Keratinocyte (primary cell): ENCODE data around the gene SLX4. TPM values are rescaled to one million over a fixed set of nuclear protein-coding genes. Genes with fewer than 3 reads are reported as not detected.

Experiments
- DNase-seq: peaks from one replicate; pipeline ENCODE4 v3.0.0-alpha.2; 2011; ENCODE audit warnings: low read depth, missing footprints, low spot score
- FAIRE-seq: peaks from 2 replicates; lab custom pipeline; 2011; peaks lifted over from hg19 to GRCh38; lab: Jason Lieb, UNC
- H2AFZ ChIP-seq: 2 replicates; pipeline ENCODE4 v1.6.0; 2012; ENCODE audit warnings: low read length, control low read depth, inconsistent platforms; ENCODE audit not compliant: control insufficient read depth
- H3K27ac ChIP-seq: 2 replicates; pipeline ENCODE4 v1.5.1; 2011; ENCODE audit warnings: low read length; ENCODE audit not compliant: control insufficient read depth, insufficient read depth
- H3K27me3 ChIP-seq: 3 replicates; pipeline ENCODE4 v1.6.0; 2011; ENCODE audit warnings: low read length; ENCODE audit not compliant: control insufficient read depth, insufficient read depth; ENCODE audit errors: extremely low read depth
- H3K36me3 ChIP-seq, 2 experiments: 2 replicates in 1 of 2; 3 replicates in 1 of 2; pipeline ENCODE4 v1.5.1; 2011; ENCODE audit warnings: low read length in 2 of 2, mild to moderate bottlenecking in 1 of 2; ENCODE audit not compliant: control insufficient read depth in 2 of 2, insufficient read depth in 2 of 2; ENCODE audit errors: extremely low read depth in 1 of 2
- H3K4me1 ChIP-seq: 3 replicates; pipeline ENCODE4 v1.5.1; 2011; ENCODE audit warnings: low read length; ENCODE audit not compliant: control insufficient read depth, insufficient read depth; ENCODE audit errors: extremely low read depth
- H3K4me2 ChIP-seq: 3 replicates; pipeline ENCODE4 v1.6.0; 2011; ENCODE audit warnings: low read depth, low read length; ENCODE audit not compliant: control insufficient read depth, insufficient read depth; ENCODE audit errors: extremely low read depth
- H3K4me3 ChIP-seq, 3 experiments: fragments of 200-600 bp in 1 of 3; sonication (generic) in 1 of 3; 2 replicates in 2 of 3; 3 replicates in 1 of 3; pipeline ENCODE4 v1.5.1; 2011 to 2016; ENCODE audit warnings: low read length in 3 of 3, mild to moderate bottlenecking in 3 of 3, control low read depth in 2 of 3, inconsistent platforms in 1 of 3, low read depth in 1 of 3, mixed read lengths in 1 of 3, mixed run types in 1 of 3, moderate library complexity in 1 of 3; ENCODE audit not compliant: control insufficient read depth in 2 of 3, insufficient read depth in 2 of 3; ENCODE audit errors: extremely low read depth in 1 of 3
- H3K79me2 ChIP-seq: 2 replicates; pipeline ENCODE4 v1.6.0; 2012; ENCODE audit warnings: low read length; ENCODE audit not compliant: control insufficient read depth, insufficient read depth
- H3K9ac ChIP-seq: 3 replicates; pipeline ENCODE4 v1.6.0; 2011; ENCODE audit warnings: low read length; ENCODE audit not compliant: control insufficient read depth, insufficient read depth; ENCODE audit errors: extremely low read depth
- H3K9me1 ChIP-seq: 3 replicates; pipeline ENCODE4 v1.6.0; 2011; ENCODE audit warnings: low read length; ENCODE audit not compliant: control insufficient read depth, insufficient read depth; ENCODE audit errors: extremely low read depth
- H3K9me3 ChIP-seq: 2 replicates; pipeline ENCODE4 v1.5.1; 2012; ENCODE audit warnings: low read depth, low read length; ENCODE audit not compliant: control insufficient read depth
- H4K20me1 ChIP-seq: 3 replicates; pipeline ENCODE4 v1.6.0; 2011; ENCODE audit warnings: low read length; ENCODE audit not compliant: control insufficient read depth, insufficient read depth; ENCODE audit errors: extremely low read depth
- EZH2 ChIP-seq: IDR thresholded peaks from one replicate; pipeline ENCODE4 v1.6.1; 2012; ENCODE audit warnings: inconsistent platforms, mild to moderate bottlenecking, low read length, moderate library complexity
- dilution Hi-C: fragments of 300-500 bp; cut with MboI; formaldehyde crosslinking; loops from one replicate; pipeline ENCODE4 v1.7.0; 2020; ENCODE audit warnings: low sequenced_read_pairs; ENCODE audit not compliant: extremely low pct_ligation_motif_present
- polyA plus RNA-seq, 5 experiments: library from polyadenylated mRNA; depleted of rRNA in 3 of 5; stranded (reverse) in 3 of 5; stranded (forward) in 1 of 5; unstranded in 1 of 5; fragments of >200 nt; gene quantifications; 1 replicate in 1 of 5; 2 replicates in 3 of 5; 3 replicates in 1 of 5; pipeline versions ENCODE4 v1.2.1 to v1.2.3, GENCODE V29; 2011 to 2012; ENCODE audit warnings: missing spikeins in 2 of 5, low read depth in 1 of 5, low replicate concordance in 1 of 5
- TF ChIP-seq, protein P1 (sequence below), 3 experiments: IDR thresholded peaks in 1 of 3; conservative IDR thresholded peaks in 1 of 3; optimal IDR thresholded peaks in 1 of 3; 2 replicates in 2 of 3; 3 replicates in 1 of 3; pipeline versions ENCODE3 to v1.5.1; 2011; ENCODE audit warnings: low read length in 3 of 3, mild to moderate bottlenecking in 3 of 3, moderate library complexity in 2 of 3, control low read depth in 1 of 3, inconsistent platforms in 1 of 3; ENCODE audit not compliant: insufficient read depth in 2 of 3; ENCODE audit errors: extremely low read depth in 1 of 3

Gene SLX4
- polyA plus RNA-seq, 1 donor (not counting 4 experiments of a cell fraction or from before 2014, with no cell fraction given) = 2.0 TPM

- Histone ChIP-seq H4K20me1 (no peaks in the 10 kb centered on the region), H3K9me1 (no peaks in the 10 kb centered on the region), H3K4me1 (peaks cover 8% of the 10 kb centered on the region), H3K27me3 (no peaks in the 10 kb centered on the region), H3K9me3 (no peaks in the 10 kb centered on the region), H3K9ac (no peak overlapping the region), H3K27ac (no peak overlapping the region), H2AFZ (no peak overlapping the region), H3K36me3 (peaks cover 4 to 8% of the 10 kb centered on the region in 2 experiments), H3K79me2 (peaks cover 10% of the 10 kb centered on the region), H3K4me2 (no peak overlapping the region), H3K4me3 (no peak overlapping the region)
- no peak for DNase-seq
- dilution Hi-C loops = no loop called here
- no peak for TF ChIP-seq EZH2
- TF ChIP-seq, protein P1, sequence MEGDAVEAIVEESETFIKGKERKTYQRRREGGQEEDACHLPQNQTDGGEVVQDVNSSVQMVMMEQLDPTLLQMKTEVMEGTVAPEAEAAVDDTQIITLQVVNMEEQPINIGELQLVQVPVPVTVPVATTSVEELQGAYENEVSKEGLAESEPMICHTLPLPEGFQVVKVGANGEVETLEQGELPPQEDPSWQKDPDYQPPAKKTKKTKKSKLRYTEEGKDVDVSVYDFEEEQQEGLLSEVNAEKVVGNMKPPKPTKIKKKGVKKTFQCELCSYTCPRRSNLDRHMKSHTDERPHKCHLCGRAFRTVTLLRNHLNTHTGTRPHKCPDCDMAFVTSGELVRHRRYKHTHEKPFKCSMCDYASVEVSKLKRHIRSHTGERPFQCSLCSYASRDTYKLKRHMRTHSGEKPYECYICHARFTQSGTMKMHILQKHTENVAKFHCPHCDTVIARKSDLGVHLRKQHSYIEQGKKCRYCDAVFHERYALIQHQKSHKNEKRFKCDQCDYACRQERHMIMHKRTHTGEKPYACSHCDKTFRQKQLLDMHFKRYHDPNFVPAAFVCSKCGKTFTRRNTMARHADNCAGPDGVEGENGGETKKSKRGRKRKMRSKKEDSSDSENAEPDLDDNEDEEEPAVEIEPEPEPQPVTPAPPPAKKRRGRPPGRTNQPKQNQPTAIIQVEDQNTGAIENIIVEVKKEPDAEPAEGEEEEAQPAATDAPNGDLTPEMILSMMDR (optimal IDR thresholded peaks at IDR 0.05 in 1 of 3, IDR thresholded peaks at IDR 0.05 in 1 of 3, conservative IDR thresholded peaks at IDR 0.05 in 1 of 3; ENCODE audit: extremely low read depth in 1 of 3, insufficient read depth in 2 of 3, low read length in 3 of 3) = no peak
- no peak for FAIRE-seq
Observed at GRCh38 chr16:3607161-3607560, 4.2 kb downstream of the SLX4 start.

GRCh38 chr16:3606441-3606840, 5.0 kb downstream of the SLX4 start:
- H3K27me3 ChIP-seq = no peaks in the 10 kb centered on the region
- FAIRE-seq = no peak

More at GRCh38 chr16:3606441-3606840, 5.0 kb downstream of the SLX4 start:
- H3K36me3 ChIP-seq = peaks cover 4 to 9% of the 10 kb centered on the region in 2 experiments
- H2AFZ ChIP-seq = no peak overlapping the region
- no peaks in the 10 kb centered on the region for H4K20me1 ChIP-seq
- H3K79me2 ChIP-seq = peaks cover 4% of the 10 kb centered on the region
- no peak for TF ChIP-seq EZH2
- TF ChIP-seq, protein P1 (optimal IDR thresholded peaks at IDR 0.05 in 1 of 3, IDR thresholded peaks at IDR 0.05 in 1 of 3, conservative IDR thresholded peaks at IDR 0.05 in 1 of 3; ENCODE audit: extremely low read depth in 1 of 3, insufficient read depth in 2 of 3, low read length in 3 of 3) = no peak
- no peak overlapping the region for H3K9ac ChIP-seq
- dilution Hi-C loops = no loop called here
- H3K9me3 ChIP-seq = no peaks in the 10 kb centered on the region
- no peak for DNase-seq
- no peak overlapping the region for H3K4me2 ChIP-seq
- H3K27ac ChIP-seq = no peak overlapping the region
- H3K4me3 ChIP-seq = no peak overlapping the region
- H3K4me1 ChIP-seq = peaks cover 8% of the 10 kb centered on the region
- H3K9me1 ChIP-seq = no peaks in the 10 kb centered on the region
